Measurements from ENCODE around the gene ANKRD35.

DNA sequence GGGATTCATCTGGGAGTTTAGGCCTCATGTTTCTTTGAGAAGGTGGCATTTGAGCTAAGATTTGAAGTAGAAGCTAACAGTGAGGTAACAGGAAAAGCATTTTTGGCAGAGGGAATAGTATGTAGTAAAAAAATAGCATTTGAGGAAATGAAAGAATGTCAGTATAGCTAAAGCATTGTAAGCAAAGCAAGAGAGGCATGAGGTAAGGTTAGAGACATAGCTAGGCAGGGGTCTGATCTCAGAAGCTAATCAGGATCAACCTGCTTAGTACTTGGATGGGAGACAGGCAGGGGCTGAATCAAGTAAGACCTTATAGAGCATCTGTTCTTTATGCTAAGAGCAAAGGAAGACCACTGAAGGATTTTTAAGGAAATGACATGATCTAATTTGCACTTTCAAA is 57.7 kb downstream of the ANKRD35 start:
- TF ChIP-seq POLR2A (IDR thresholded peaks at IDR 0.05; ENCODE audit: low read depth, low read length): no peak
- TF ChIP-seq POLR2AphosphoS5 (IDR thresholded peaks at IDR 0.05; ENCODE audit: low read depth, low read length): no peak
- peak; percentile 51 for TF ChIP-seq SPI1 (IDR thresholded peaks at IDR 0.05; ENCODE audit: low read depth, low read length)
- no peak for TF ChIP-seq TAF1 (IDR thresholded peaks at IDR 0.05; ENCODE audit: low read depth, low read length)
- TF ChIP-seq POU2F2 (IDR thresholded peaks at IDR 0.05; ENCODE audit: low read depth, low read length): no peak
- TF ChIP-seq PAX5 (IDR thresholded peaks at IDR 0.05; ENCODE audit: insufficient read depth, low read length, severe bottlenecking): no peak
